SU-DHL-6 (cell line): ENCODE measurements around the gene HABP4.

Source experiments
- H2AFZ ChIP-seq: fragments of 200-600 bp; sonication (generic); 2 replicates; pipeline ENCODE4 v1.6.1; 2014; ENCODE audit warnings: low read depth, mild to moderate bottlenecking, moderate library complexity, mixed read lengths, antibody characterized with exemption, low read length; ENCODE audit not compliant: severe bottlenecking
- H3F3A ChIP-seq: fragments of 200-600 bp; shearing (Covaris generic); 2 replicates; pipeline ENCODE4 v1.6.0; 2016; ENCODE audit warnings: antibody characterized with exemption, mild to moderate bottlenecking; ENCODE audit not compliant: insufficient read depth
- H3K27ac ChIP-seq: fragments of 200-600 bp; sonication (generic); 2 replicates; pipeline ENCODE4 v1.5.1; 2016; ENCODE audit warnings: low read depth, mild to moderate bottlenecking, low read length, moderate library complexity, mixed read lengths
- H3K27me3 ChIP-seq: fragments of 200-600 bp; sonication (generic), shearing (Covaris generic); 2 replicates; pipeline ENCODE4 v1.6.0; 2014; ENCODE audit warnings: mild to moderate bottlenecking, low read length
- H3K36me3 ChIP-seq: fragments of 200-600 bp; sonication (generic); 2 replicates; pipeline ENCODE4 v1.6.1; 2014; ENCODE audit warnings: mild to moderate bottlenecking, low read length, mixed read lengths
- H3K4me2 ChIP-seq: fragments of 300-600, 200-600 bp; shearing (Covaris generic), sonication (generic); 2 replicates; pipeline ENCODE4 v1.6.0; 2014; ENCODE audit warnings: low read length, low read depth, mild to moderate bottlenecking; ENCODE audit not compliant: poor library complexity, severe bottlenecking
- H3K4me3 ChIP-seq: fragments of 200-600 bp; sonication (generic); 2 replicates; pipeline ENCODE4 v1.5.1; 2014; ENCODE audit warnings: antibody characterized with exemption, low read length, mild to moderate bottlenecking, mixed read lengths; ENCODE audit not compliant: insufficient read depth, poor library complexity, severe bottlenecking
- H3K79me2 ChIP-seq: fragments of 200-600 bp; sonication (generic); 2 replicates; pipeline ENCODE4 v1.6.1; 2014; ENCODE audit warnings: mild to moderate bottlenecking, low read length, moderate library complexity; ENCODE audit not compliant: insufficient read depth
- H3K9ac ChIP-seq: fragments of 200-600 bp; sonication (generic); 2 replicates; pipeline ENCODE4 v1.7.0; 2014; ENCODE audit warnings: mild to moderate bottlenecking, low read length
- H3K9me2 ChIP-seq: fragments of 200-600 bp; sonication (generic); replicated peaks from 2 replicates; pipeline ENCODE4 v1.6.1; 2014; ENCODE audit warnings: low read length; ENCODE audit not compliant: insufficient read depth
- H3K9me3 ChIP-seq: fragments of 200-600 bp; sonication (generic); 2 replicates; pipeline ENCODE4 v1.6.1; 2014; ENCODE audit warnings: low read length, mixed read lengths; ENCODE audit not compliant: insufficient read depth
- H4K20me1 ChIP-seq: fragments of 200-600 bp; sonication (generic); 2 replicates; pipeline ENCODE4 v1.6.1; 2014; ENCODE audit warnings: low read depth, mild to moderate bottlenecking, antibody characterized with exemption, low read length, moderate library complexity, mixed read lengths
- CTCF ChIP-seq: fragments of 200-600 bp; sonication (generic); IDR thresholded peaks from one replicate; pipeline ENCODE4 v1.5.1; 2017; ENCODE audit warnings: antibody characterized with exemption, mild to moderate bottlenecking, low read length, moderate library complexity; ENCODE audit not compliant: insufficient read depth, poor library complexity, severe bottlenecking
- EZH2phosphoT487 ChIP-seq: fragments of 200-600 bp; sonication (generic), shearing (Covaris generic); conservative IDR thresholded peaks from 2 replicates; pipeline ENCODE4 v1.6.1; 2018; ENCODE audit warnings: mild to moderate bottlenecking, antibody characterized with exemption, low read length, moderate library complexity, mixed read lengths

HABP4 gene

GRCh38 chr9:96459268-96460007 lies 9.5 kb downstream of the HABP4 start:
- no peak for TF ChIP-seq CTCF
- no peak for TF ChIP-seq EZH2phosphoT487
- Histone ChIP-seq H3K27me3 (no peaks in the 10 kb centered on the region), H3K4me2 (no peak overlapping the region), H3K27ac (no peak overlapping the region), H3K9me2 (no peaks in the 10 kb centered on the region), H3K9ac (no peak overlapping the region), H2AFZ (no peak overlapping the region), H3K36me3 (no peaks in the 10 kb centered on the region), H3F3A (no peaks in the 10 kb centered on the region), H3K9me3 (no peaks in the 10 kb centered on the region), H3K79me2 (no peaks in the 10 kb centered on the region), H3K4me3 (no peak overlapping the region), H4K20me1 (no peaks in the 10 kb centered on the region)

- no peak for TF ChIP-seq EZH2phosphoT487
- no peak for TF ChIP-seq CTCF
- Histone ChIP-seq H3K4me2 (no peak overlapping the region), H3K36me3 (no peaks in the 10 kb centered on the region), H2AFZ (no peak overlapping the region), H3K79me2 (no peaks in the 10 kb centered on the region), H3K9me2 (no peaks in the 10 kb centered on the region), H3K4me3 (no peak overlapping the region), H3K27ac (no peak overlapping the region), H3F3A (no peaks in the 10 kb centered on the region), H3K27me3 (no peaks in the 10 kb centered on the region), H4K20me1 (no peaks in the 10 kb centered on the region), H3K9me3 (no peaks in the 10 kb centered on the region), H3K9ac (no peak overlapping the region)
Observed at GRCh38 chr9:96460470-96460869, 10.5 kb downstream of the HABP4 start.

GRCh38 chr9:96460882-96461281 lies 10.9 kb downstream of the HABP4 start:
- H3K9me3 ChIP-seq = no peaks in the 10 kb centered on the region
- H4K20me1 ChIP-seq = no peaks in the 10 kb centered on the region
- H3K27ac ChIP-seq = no peak overlapping the region
- H3K79me2 ChIP-seq = no peaks in the 10 kb centered on the region
- no peaks in the 10 kb centered on the region for H3K9me2 ChIP-seq
- H3K9ac ChIP-seq = no peak overlapping the region
- H3K4me2 ChIP-seq = no peak overlapping the region
- H3K36me3 ChIP-seq = no peaks in the 10 kb centered on the region
- no peak overlapping the region for H3K4me3 ChIP-seq
- no peaks in the 10 kb centered on the region for H3K27me3 ChIP-seq
- TF ChIP-seq CTCF = no peak
- no peaks in the 10 kb centered on the region for H3F3A ChIP-seq
- H2AFZ ChIP-seq = no peak overlapping the region
